HCT116 (cell line): ENCODE results near the gene ITGB7.
A peak's percentile ranks its signal among the peaks of the same experiment; 100 is the strongest.

Source experiments
- CEBPB ChIP-seq: IDR thresholded peaks from 2 replicates; pipeline ENCODE4 v1.6.1; 2012; ENCODE audit warnings: low read depth
- CTCF ChIP-seq, 3 experiments: fragments of 200-600 bp in 1 of 3; sonication (generic) in 1 of 3; IDR thresholded peaks in 2 of 3; conservative IDR thresholded peaks in 1 of 3; 2 replicates each; pipeline ENCODE4 v1.5.1; 2012 to 2017; ENCODE audit warnings: low read depth in 2 of 3, low read length in 2 of 3, antibody characterized with exemption in 1 of 3, borderline replicate concordance in 1 of 3, control low read depth in 1 of 3, mild to moderate bottlenecking in 1 of 3, mixed read lengths in 1 of 3, mixed run types in 1 of 3, moderate library complexity in 1 of 3; ENCODE audit not compliant: insufficient read depth in 1 of 3
- EZH2 ChIP-seq: fragments of 200-600 bp; sonication (generic); IDR thresholded peaks from 2 replicates; pipeline ENCODE4 v1.6.1; 2017; ENCODE audit warnings: antibody characterized with exemption, mixed run types
- EZH2phosphoT487 ChIP-seq: fragments of 200-600 bp; IDR thresholded peaks from 2 replicates; pipeline ENCODE4 v1.6.1; 2018; ENCODE audit warnings: antibody characterized with exemption, borderline replicate concordance
- POLR2A ChIP-seq: IDR thresholded peaks from 2 replicates; pipeline ENCODE4 v1.7.0; 2011; ENCODE audit warnings: borderline replicate concordance; ENCODE audit not compliant: insufficient read depth, insufficient read length; ENCODE audit errors: extremely low read depth
- POLR2AphosphoS5 ChIP-seq: IDR thresholded peaks from 2 replicates; pipeline ENCODE4 v1.6.1; 2011; ENCODE audit warnings: mild to moderate bottlenecking, low read depth, low read length, moderate library complexity
- SRF ChIP-seq: IDR thresholded peaks from 2 replicates; pipeline ENCODE4 v1.6.1; 2012; ENCODE audit warnings: low read depth

- TF ChIP-seq SRF (no peak), EZH2 (no peak), POLR2A (no peak), POLR2AphosphoS5 (peak; percentile 64; the same call in 1 of the 2 replicates), CEBPB (no peak), CTCF (IDR thresholded peaks at IDR 0.05 in 2 of 3, conservative IDR thresholded peaks at IDR 0.05 in 1 of 3; ENCODE audit: borderline replicate concordance in 1 of 3, insufficient read depth in 1 of 3, low read depth in 2 of 3, low read length in 2 of 3) (no peak), EZH2phosphoT487 (no peak)
Measured at GRCh38 chr12:53180931-53181645, 26.0 kb downstream of the ITGB7 start.
